GM13977 (cell line): Measurements from ENCODE around the gene MCMBP.
"Not testable (repeated sequence)": the region's sequence is repeated elsewhere in the genome, so short reads cannot be mapped to it uniquely, and the experiment has no call there.

Experiments used
- DNase-seq: peaks from one replicate; pipeline ENCODE4 v3.0.0; 2012; ENCODE audit warnings: low spot score
- CTCF ChIP-seq: IDR thresholded peaks from 2 replicates; pipeline ENCODE4 v1.5.1; 2012; ENCODE audit warnings: mild to moderate bottlenecking, control low read depth; ENCODE audit not compliant: insufficient read depth; ENCODE audit errors: extremely low read depth, missing control alignments
- in situ Hi-C: fragments of 300-500 bp; cut with MboI; formaldehyde crosslinking; loops from one replicate; pipeline ENCODE4 v1.12.0; 2022; ENCODE audit warnings: low sequenced_read_pairs, low pct_unique_long_range_greater_than_20kb, mixed read lengths, inconsistent platforms; ENCODE audit not compliant: unreplicated experiment

Gene MCMBP

GRCh38 chr10:119892188-119893065 lies 19.8 kb upstream of the MCMBP start, which contains the start of gene SEC23IP:
TSS of gene SEC23IP (plus strand) at chr10:119892730. CDS start at chr10:119892783, 53 bp downstream.
- in situ Hi-C loops: no loop called here
- no peak for TF ChIP-seq CTCF

GRCh38 chr10:119891849-119892187 lies 19.2 kb upstream of the MCMBP start:
- DNase-seq, in situ Hi-C loops: not testable (repeated sequence)

More at GRCh38 chr10:119892188-119893065, 19.8 kb upstream of the MCMBP start, which contains the start of gene SEC23IP:
- peak; percentile 89 for DNase-seq

GRCh38 chr10:119890307-119890706 lies 17.7 kb upstream of the MCMBP start:
- DNase-seq, in situ Hi-C loops: not testable (repeated sequence)

GRCh38 chr10:119889201-119889600 lies 16.6 kb upstream of the MCMBP start:
- DNase-seq, in situ Hi-C loops: not testable (repeated sequence)

GRCh38 chr10:119888715-119889114 lies 16.1 kb upstream of the MCMBP start:
- DNase-seq, in situ Hi-C loops: not testable (repeated sequence)

GRCh38 chr10:119886070-119886469 lies 13.4 kb upstream of the MCMBP start:
- in situ Hi-C loops, DNase-seq: not testable (repeated sequence)

- DNase-seq, in situ Hi-C loops: not testable (repeated sequence)
Measured at GRCh38 chr10:119883901-119884611, 11.4 kb upstream of the MCMBP start.

- in situ Hi-C loops: no loop called here
- no peak for DNase-seq
- no peak for TF ChIP-seq CTCF
Measured at GRCh38 chr10:119878524-119878923, 5.9 kb upstream of the MCMBP start.

GRCh38 chr10:119872860-119873681 lies 428 bp upstream of the MCMBP start:
- in situ Hi-C loops: no loop called here
- TF ChIP-seq CTCF: no peak

More at GRCh38 chr10:119872860-119873681, 428 bp upstream of the MCMBP start:
- peak; percentile 90 for DNase-seq
